Lower leg skin (tissue), 4 donors: ENCODE results near the gene SELPLG. TPM values are rescaled to one million over a fixed set of nuclear protein-coding genes. Genes with fewer than 3 reads are reported as not detected.

Source experiments
- DNase-seq, 2 donors: peaks; one replicate each; pipeline ENCODE4 v3.0.0-alpha.2; 2019; ENCODE audit warnings: low spot score in 2 of 2
- H3K4me3 ChIP-seq: fragments of 200-600 bp; sonication (generic); 2 replicates; pipeline ENCODE4 v1.5.1; 2017; ENCODE audit warnings: mild to moderate bottlenecking, low read depth; ENCODE audit not compliant: poor library complexity, severe bottlenecking
- CTCF ChIP-seq, 3 donors: fragments of 450-650 bp; IDR thresholded peaks; one replicate each; pipeline ENCODE4 v1.5.1; 2016; ENCODE audit warnings: antibody characterized with exemption in 3 of 3, mild to moderate bottlenecking in 3 of 3, moderate library complexity in 2 of 3
- POLR2A ChIP-seq, 2 donors: fragments of 450-650 bp; IDR thresholded peaks; one replicate each; pipeline ENCODE4 v1.6.1; 2016 to 2017; ENCODE audit warnings: antibody characterized with exemption in 2 of 2, mild to moderate bottlenecking in 1 of 2, moderate library complexity in 1 of 2
- WGBS, 2 donors: methylation state at CpG; one replicate each; pipeline ENCODE4 v1.1.5; 2018; 5-methylcytosine and 5-hydroxymethylcytosine counted together
- intact Hi-C: fragments of 100-400 bp; cut with DNase I; formaldehyde crosslinking; loops from one replicate; pipeline ENCODE4 v1.15.0; 2023; ENCODE audit warnings: low total_unique reads
- total RNA-seq, 4 donors: library from RNA; depleted of rRNA; stranded (reverse); fragments of >200 nt; gene quantifications; one replicate each; pipeline ENCODE4 v1.1.0, GENCODE V29; 2016

SELPLG gene
- total RNA-seq, 4 donors from 2014 or later: 1.2 to 4.6 (median 3.0) TPM

GRCh38 chr12:108668063-108668462 lies 34.4 kb upstream of the SELPLG start:
- H3K4me3 ChIP-seq: no peak overlapping the region
- intact Hi-C loops: loop anchor here (10.0 kb wide), 1 partner anchor 287 kb away; no protein-coding TSS in a partner anchor
- DNase-seq: no peak
- TF ChIP-seq CTCF (IDR thresholded peaks at IDR 0.05): no peak
- 55 to 66% methylated on average over 8 of the region's 8 CpGs for WGBS, 2 donors

GRCh38 chr12:108667349-108667748 lies 33.7 kb upstream of the SELPLG start:
- intact Hi-C loops: loop anchor here (10.0 kb wide), 1 partner anchor 287 kb away; no protein-coding TSS in a partner anchor
- TF ChIP-seq POLR2A (IDR thresholded peaks at IDR 0.05): no peak
- no peak for TF ChIP-seq CTCF (IDR thresholded peaks at IDR 0.05)
- no peak overlapping the region for H3K4me3 ChIP-seq
- 53 to 70% methylated on average over 2 of the region's 2 CpGs for WGBS, 2 donors
- no peak for DNase-seq

GRCh38 chr12:108666401-108666881 lies 32.7 kb upstream of the SELPLG start:
- WGBS, 2 donors: 40 to 47% methylated on average over 3 of the region's 3 CpGs
- no peak overlapping the region for H3K4me3 ChIP-seq
- intact Hi-C loops: loop anchor here (10.0 kb wide), 1 partner anchor 288 kb away; no protein-coding TSS in a partner anchor
- TF ChIP-seq POLR2A (IDR thresholded peaks at IDR 0.05): no peak
- peak in 1 of 2 donors; percentile 90 for DNase-seq

- no peak for DNase-seq
- intact Hi-C loops: loop anchor here (2.0 to 10.0 kb wide), 2 partner anchors 141 to 289 kb away; no protein-coding TSS in a partner anchor
- 78 to 81% methylated on average over 6 of the region's 6 CpGs for WGBS, 2 donors
- H3K4me3 ChIP-seq: no peak overlapping the region
- TF ChIP-seq CTCF (IDR thresholded peaks at IDR 0.05): no peak
- TF ChIP-seq POLR2A (IDR thresholded peaks at IDR 0.05): no peak
Observed at GRCh38 chr12:108665608-108666202, 32.0 kb upstream of the SELPLG start.

- no peak overlapping the region for H3K4me3 ChIP-seq
- peak; percentile 94 to 95 for DNase-seq
- TF ChIP-seq POLR2A (IDR thresholded peaks at IDR 0.05) (no peak), CTCF (IDR thresholded peaks at IDR 0.05) (peak in 1 of 3 donors; percentile 94)
- intact Hi-C loops: loop anchor here (2.0 to 10.0 kb wide), 2 partner anchors 142 to 290 kb away; no protein-coding TSS in a partner anchor
- WGBS, 2 donors: 1 to 5% methylated on average over 5 of the region's 5 CpGs
Observed at GRCh38 chr12:108664338-108665258, 30.9 kb upstream of the SELPLG start.
